GM12874 (cell line): ENCODE measurements around the gene CDK4.

Experiments used
- CTCF ChIP-seq: IDR thresholded peaks from 2 replicates; pipeline ENCODE4 v1.5.1; 2011; ENCODE audit warnings: low read depth, mild to moderate bottlenecking, control low read depth, low read length, moderate library complexity; ENCODE audit not compliant: insufficient read depth

CDK4 gene

GRCh38 chr12:57717131-57717530, 35.0 kb downstream of the CDK4 start:
- TF ChIP-seq CTCF = no peak

GRCh38 chr12:57716305-57716704, 35.8 kb downstream of the CDK4 start:
- no peak for TF ChIP-seq CTCF

- TF ChIP-seq CTCF = no peak
Measured at GRCh38 chr12:57715786-57716185, 36.3 kb downstream of the CDK4 start.

GRCh38 chr12:57713209-57713608, 38.9 kb downstream of the CDK4 start:
- no peak for TF ChIP-seq CTCF

- TF ChIP-seq CTCF = no peak
Measured at GRCh38 chr12:57712701-57713100, 39.4 kb downstream of the CDK4 start.

- no peak for TF ChIP-seq CTCF
Measured at GRCh38 chr12:57708296-57708695, 43.8 kb downstream of the CDK4 start.

GRCh38 chr12:57707250-57707649, 44.9 kb downstream of the CDK4 start:
- TF ChIP-seq CTCF = no peak

GRCh38 chr12:57700317-57700716, 51.8 kb downstream of the CDK4 start:
- TF ChIP-seq CTCF = no peak
